Activated CD4-positive, alpha-beta memory T cell treated with anti-CD3 and anti-CD28 coated beads for 36 hours (primary cell): Measurements from ENCODE around the gene HASPIN. TPM values are rescaled to one million over a fixed set of nuclear protein-coding genes. Genes with fewer than 3 reads are reported as not detected.

ENCODE experiments used
- CTCF ChIA-PET: fragments of 350-600 bp; sonication (Branson Sonifier 250); formaldehyde crosslinking; loops from one replicate; lab custom pipeline; 2021; ENCODE audit warnings: antibody characterized with exemption, inconsistent platforms; lab: Charles Lee
- POLR2A ChIA-PET: fragments of 350-600 bp; sonication (Branson Sonifier 250); formaldehyde crosslinking; loops from one replicate; lab custom pipeline; 2021; ENCODE audit warnings: antibody characterized with exemption; lab: Charles Lee
- DNase-seq: peaks from one replicate; pipeline ENCODE4 v3.0.0-alpha.2; 2020
- H3K27ac Mint-ChIP-seq: one replicate; pipeline ENCODE4 v1.8.0; 2021; ENCODE audit warnings: mixed read lengths
- H3K27me3 Mint-ChIP-seq: one replicate; pipeline ENCODE4 v1.8.0; 2021; ENCODE audit warnings: mixed read lengths
- H3K36me3 Mint-ChIP-seq: one replicate; pipeline ENCODE4 v1.8.0; 2021; ENCODE audit warnings: mixed read lengths
- H3K4me1 Mint-ChIP-seq: one replicate; pipeline ENCODE4 v1.8.0; 2021; ENCODE audit warnings: low read depth, mixed read lengths
- H3K4me3 Mint-ChIP-seq: one replicate; pipeline ENCODE4 v1.8.0; 2021; ENCODE audit warnings: mild to moderate bottlenecking, mixed read lengths
- H3K9me3 Mint-ChIP-seq: one replicate; pipeline ENCODE4 v1.8.0; 2021; ENCODE audit warnings: mixed read lengths
- intact Hi-C: fragments of 100-400 bp; cut with micrococcal nuclease; formaldehyde crosslinking; loops from one replicate; pipeline ENCODE4 v1.15.1; 2023
- total RNA-seq, 2 experiments: library from RNA; stranded (reverse); gene quantifications; one replicate each; pipeline ENCODE4 v1.2.3, GENCODE V29; 2021

HASPIN gene
- total RNA-seq, result 10 to 100 TPM; 22.0 to 22.7 TPM

GRCh38 chr17:3723556-3724377, at the start of gene HASPIN:
TSS of gene HASPIN (plus strand) at chr17:3723903. CDS start at chr17:3723936, 33 bp downstream.
- Mint-ChIP-seq H3K4me3 (peak within 1 kb of the TSS; percentile 97), H3K4me1 (peaks cover 54% of the 10 kb centered on the region), H3K27ac (peak within 1 kb of the TSS; percentile 90), H3K27me3 (no peaks in the 10 kb centered on the region), H3K36me3 (peaks cover 53% of the 10 kb centered on the region), H3K9me3 (no peaks in the 10 kb centered on the region)
- intact Hi-C loops, result loop anchor here (1.0 to 2.0 kb wide), 2 partner anchors 12 to 15 kb away; no protein-coding TSS in a partner anchor
- POLR2A ChIA-PET, result interaction anchor here (0.9 to 2.7 kb wide), 5 partner anchors 13 to 81 kb away, joined by 3 to 16 read pairs (median 5); partner anchors contain the start of genes EMC6 and P2RX5
- CTCF ChIA-PET, result interaction anchor here (0.7 to 3.4 kb wide), 12 partner anchors 12 to 122 kb away, joined by 3 to 31 read pairs (median 6); partner anchors contain the start of gene NCBP3
- DNase-seq, result peak; percentile 95

- POLR2A ChIA-PET, result no interaction called here
- Mint-ChIP-seq H3K27me3 (no peaks in the 10 kb centered on the region), H3K4me1 (no peaks in the 10 kb centered on the region), H3K36me3 (no peaks in the 10 kb centered on the region), H3K27ac (peak overlapping the region; percentile 28), H3K4me3 (no peak overlapping the region), H3K9me3 (no peaks in the 10 kb centered on the region)
- DNase-seq, result no peak
- intact Hi-C loops, result no loop called here
- CTCF ChIA-PET, result interaction anchor here (0.6 to 1.0 kb wide), 2 partner anchors 62 to 1728 kb away, joined by 3 read pairs; no protein-coding TSS in a partner anchor
Observed at GRCh38 chr17:3675886-3676285, 47.8 kb upstream of the HASPIN start.

GRCh38 chr17:3678095-3678820, 45.4 kb upstream of the HASPIN start:
- DNase-seq, result no peak
- Mint-ChIP-seq H3K9me3 (no peaks in the 10 kb centered on the region), H3K36me3 (no peaks in the 10 kb centered on the region), H3K27ac (no peak overlapping the region), H3K4me3 (no peak overlapping the region), H3K27me3 (no peaks in the 10 kb centered on the region), H3K4me1 (peaks cover 13% of the 10 kb centered on the region)
- ChIA-PET CTCF (interaction anchor here (1.0 kb wide), 1 partner anchor 149 kb away, joined by 5 read pairs; no protein-coding TSS in a partner anchor), POLR2A (no interaction called here)
- intact Hi-C loops, result no loop called here

- Mint-ChIP-seq H3K4me3 (no peak overlapping the region), H3K4me1 (peaks cover 17% of the 10 kb centered on the region), H3K9me3 (no peaks in the 10 kb centered on the region), H3K36me3 (no peaks in the 10 kb centered on the region), H3K27me3 (no peaks in the 10 kb centered on the region), H3K27ac (no peak overlapping the region)
- CTCF ChIA-PET, result interaction anchor here (0.7 to 1.0 kb wide), 3 partner anchors 39 to 149 kb away, joined by 3 to 5 read pairs (median 3); no protein-coding TSS in a partner anchor
- intact Hi-C loops, result no loop called here
- no peak for DNase-seq
- POLR2A ChIA-PET, result no interaction called here
Observed at GRCh38 chr17:3678821-3679530, 44.7 kb upstream of the HASPIN start.

- Mint-ChIP-seq H3K27me3 (no peaks in the 10 kb centered on the region), H3K4me3 (no peak overlapping the region), H3K36me3 (no peaks in the 10 kb centered on the region), H3K4me1 (peaks cover 17% of the 10 kb centered on the region), H3K9me3 (no peaks in the 10 kb centered on the region), H3K27ac (no peak overlapping the region)
- ChIA-PET CTCF (interaction anchor here (0.7 to 0.9 kb wide), 2 partner anchors 39 to 57 kb away, joined by 3 read pairs; no protein-coding TSS in a partner anchor), POLR2A (no interaction called here)
- DNase-seq, result no peak
- intact Hi-C loops, result loop anchor here (5.0 kb wide), 1 partner anchor 58 kb away; no protein-coding TSS in a partner anchor
Observed at GRCh38 chr17:3679531-3680126, 44.1 kb upstream of the HASPIN start.

- Mint-ChIP-seq H3K9me3 (no peaks in the 10 kb centered on the region), H3K36me3 (no peaks in the 10 kb centered on the region), H3K4me1 (peaks cover 17% of the 10 kb centered on the region), H3K4me3 (no peak overlapping the region), H3K27ac (no peak overlapping the region), H3K27me3 (no peaks in the 10 kb centered on the region)
- ChIA-PET CTCF (interaction anchor here (0.6 kb wide), 1 partner anchor 45 kb away, joined by 3 read pairs; no protein-coding TSS in a partner anchor), POLR2A (no interaction called here)
- DNase-seq, result no peak
- intact Hi-C loops, result loop anchor here (5.0 kb wide), 1 partner anchor 56 kb away; no protein-coding TSS in a partner anchor
Observed at GRCh38 chr17:3681057-3681456, 42.6 kb upstream of the HASPIN start.

GRCh38 chr17:3681565-3681964, 42.1 kb upstream of the HASPIN start:
- H3K36me3 Mint-ChIP-seq, result no peaks in the 10 kb centered on the region
- POLR2A ChIA-PET, result no interaction called here
- H3K4me3 Mint-ChIP-seq, result no peak overlapping the region
- peaks cover 17% of the 10 kb centered on the region for H3K4me1 Mint-ChIP-seq
- H3K27ac Mint-ChIP-seq, result no peak overlapping the region
- H3K27me3 Mint-ChIP-seq, result no peaks in the 10 kb centered on the region
- H3K9me3 Mint-ChIP-seq, result no peaks in the 10 kb centered on the region
- no peak for DNase-seq
- CTCF ChIA-PET, result interaction anchor here (0.6 to 3.0 kb wide), 5 partner anchors 10 to 56 kb away, joined by 3 to 37 read pairs (median 9); no protein-coding TSS in a partner anchor
- intact Hi-C loops, result loop anchor here (5.0 kb wide), 1 partner anchor 56 kb away; no protein-coding TSS in a partner anchor

GRCh38 chr17:3682033-3682432, 41.7 kb upstream of the HASPIN start:
- no peak overlapping the region for H3K4me3 Mint-ChIP-seq
- CTCF ChIA-PET, result interaction anchor here (0.6 to 3.0 kb wide), 21 partner anchors 10 to 662 kb away, joined by 3 to 37 read pairs (median 4); partner anchors contain the start of genes EMC6, HASPIN, P2RX5 and TAX1BP3
- no peak overlapping the region for H3K27ac Mint-ChIP-seq

GRCh38 chr17:3683054-3683511, 40.6 kb upstream of the HASPIN start:
- H3K27me3 Mint-ChIP-seq, result no peaks in the 10 kb centered on the region
- DNase-seq, result peak; percentile 73
- H3K4me1 Mint-ChIP-seq, result peaks cover 17% of the 10 kb centered on the region
- intact Hi-C loops, result loop anchor here (2.0 to 5.0 kb wide), 3 partner anchors 38 to 144 kb away; no protein-coding TSS in a partner anchor
- ChIA-PET POLR2A (no interaction called here), CTCF (interaction anchor here (0.6 to 3.0 kb wide), 29 partner anchors 9 to 344 kb away, joined by 3 to 37 read pairs (median 4); partner anchors contain the start of genes EMC6, HASPIN, NCBP3 and P2RX5)
- H3K9me3 Mint-ChIP-seq, result no peaks in the 10 kb centered on the region
- H3K27ac Mint-ChIP-seq, result no peak overlapping the region
- H3K36me3 Mint-ChIP-seq, result no peaks in the 10 kb centered on the region
- no peak overlapping the region for H3K4me3 Mint-ChIP-seq

More at GRCh38 chr17:3682033-3682432, 41.7 kb upstream of the HASPIN start:
- no peaks in the 10 kb centered on the region for H3K27me3 Mint-ChIP-seq
- POLR2A ChIA-PET, result no interaction called here
- no peaks in the 10 kb centered on the region for H3K36me3 Mint-ChIP-seq
- H3K4me1 Mint-ChIP-seq, result peaks cover 17% of the 10 kb centered on the region
- intact Hi-C loops, result loop anchor here (2.0 to 5.0 kb wide), 3 partner anchors 39 to 145 kb away; no protein-coding TSS in a partner anchor
- no peaks in the 10 kb centered on the region for H3K9me3 Mint-ChIP-seq
- DNase-seq, result no peak

- Mint-ChIP-seq H3K36me3 (peaks cover 3% of the 10 kb centered on the region), H3K4me3 (no peak overlapping the region), H3K27me3 (no peaks in the 10 kb centered on the region), H3K27ac (no peak overlapping the region), H3K9me3 (no peaks in the 10 kb centered on the region), H3K4me1 (peaks cover 17% of the 10 kb centered on the region)
- POLR2A ChIA-PET, result no interaction called here
- no peak for DNase-seq
- CTCF ChIA-PET, result interaction anchor here (0.7 to 1.0 kb wide), 2 partner anchors 50 to 143 kb away, joined by 3 read pairs; no protein-coding TSS in a partner anchor
- intact Hi-C loops, result no loop called here
Observed at GRCh38 chr17:3685174-3685573, 38.5 kb upstream of the HASPIN start.
